ENCODE data around the gene ALG12.

- TF ChIP-seq CTCF (IDR thresholded peaks at IDR 0.05) = no peak
- no peak for TF ChIP-seq POLR2A (IDR thresholded peaks at IDR 0.05)
Measured at GRCh38 chr22:49863931-49864330, 54.3 kb downstream of the ALG12 start.

Measured in ovary (tissue), 3 donors.